VCaP (cell line): ENCODE measurements around the gene STRADA.

Experiments
- H3K27ac ChIP-seq: fragments of 450-650 bp; 2 replicates; pipeline ENCODE4 v1.5.1; 2017
- CTCF ChIP-seq: fragments of 450-650 bp; conservative IDR thresholded peaks from 2 replicates; pipeline ENCODE4 v1.5.1; 2017; ENCODE audit warnings: mild to moderate bottlenecking, moderate library complexity

STRADA gene

GRCh38 chr17:63766754-63767153 is 25.2 kb upstream of the STRADA start:
- H3K27ac ChIP-seq = no peak overlapping the region
- TF ChIP-seq CTCF = no peak

GRCh38 chr17:63764716-63765115 is 23.1 kb upstream of the STRADA start:
- TF ChIP-seq CTCF = no peak
- no peak overlapping the region for H3K27ac ChIP-seq

GRCh38 chr17:63762161-63763078 is 20.8 kb upstream of the STRADA start:
- no peak for TF ChIP-seq CTCF
- H3K27ac ChIP-seq = no peak overlapping the region

GRCh38 chr17:63760771-63761539 is 19.4 kb upstream of the STRADA start:
- H3K27ac ChIP-seq = no peak overlapping the region
- no peak for TF ChIP-seq CTCF

- no peak overlapping the region for H3K27ac ChIP-seq
- TF ChIP-seq CTCF = no peak
These were observed 16.8 kb upstream of the STRADA start for GRCh38 chr17:63758428-63758827.

GRCh38 chr17:63754046-63754445 is 12.4 kb upstream of the STRADA start:
- no peak for TF ChIP-seq CTCF
- no peak overlapping the region for H3K27ac ChIP-seq

- TF ChIP-seq CTCF = no peak
These were observed 11.6 kb upstream of the STRADA start for GRCh38 chr17:63753215-63753614.

More at GRCh38 chr17:63753215-63753614, 11.6 kb upstream of the STRADA start:
- no peak overlapping the region for H3K27ac ChIP-seq
